Endometrial microvascular endothelial cells (primary cell): ENCODE measurements around the gene HLX. TPM values are rescaled to one million over a fixed set of nuclear protein-coding genes. Genes with fewer than 3 reads are reported as not detected.

Experiments
- in situ Hi-C: cut with HindIII; loops from 2 replicates; pipeline ENCODE4 v1.10.0; 2017; ENCODE audit warnings: low sequenced_read_pairs, low pct_unique_long_range_greater_than_20kb; ENCODE audit errors: inconsistent ontology term
- total RNA-seq: library from RNA; depleted of rRNA; stranded (reverse); fragments of >200 nt; gene quantifications from one replicate; pipeline ENCODE4 v1.2.3, GENCODE V29; 2015; ENCODE audit errors: inconsistent ontology term

Gene HLX
- total RNA-seq, 1 donor from 2014 or later: 16.1 TPM

GRCh38 chr1:220879509-220880361 is 492 bp downstream of the HLX start:
- in situ Hi-C loops: loop anchor here (25.0 kb wide), 2 partner anchors 558 to 958 kb away; no protein-coding TSS in a partner anchor

- in situ Hi-C loops: loop anchor here (25.0 kb wide), 2 partner anchors 557 to 957 kb away; no protein-coding TSS in a partner anchor
Observed at GRCh38 chr1:220880362-220880670, 1.1 kb downstream of the HLX start.

- in situ Hi-C loops: loop anchor here (25.0 kb wide), 2 partner anchors 556 to 956 kb away; no protein-coding TSS in a partner anchor
Observed at GRCh38 chr1:220880726-220881506, 1.7 kb downstream of the HLX start.

- in situ Hi-C loops: loop anchor here (25.0 kb wide), 2 partner anchors 555 to 955 kb away; no protein-coding TSS in a partner anchor
Observed at GRCh38 chr1:220882061-220882891, 3.0 kb downstream of the HLX start.

- in situ Hi-C loops: loop anchor here (25.0 kb wide), 2 partner anchors 553 to 953 kb away; no protein-coding TSS in a partner anchor
Observed at GRCh38 chr1:220884109-220884980, 5.1 kb downstream of the HLX start.

GRCh38 chr1:220884981-220885918 is 6.0 kb downstream of the HLX start:
- in situ Hi-C loops: loop anchor here (5.0 to 25.0 kb wide), 3 partner anchors 53 to 952 kb away; no protein-coding TSS in a partner anchor

DNA sequence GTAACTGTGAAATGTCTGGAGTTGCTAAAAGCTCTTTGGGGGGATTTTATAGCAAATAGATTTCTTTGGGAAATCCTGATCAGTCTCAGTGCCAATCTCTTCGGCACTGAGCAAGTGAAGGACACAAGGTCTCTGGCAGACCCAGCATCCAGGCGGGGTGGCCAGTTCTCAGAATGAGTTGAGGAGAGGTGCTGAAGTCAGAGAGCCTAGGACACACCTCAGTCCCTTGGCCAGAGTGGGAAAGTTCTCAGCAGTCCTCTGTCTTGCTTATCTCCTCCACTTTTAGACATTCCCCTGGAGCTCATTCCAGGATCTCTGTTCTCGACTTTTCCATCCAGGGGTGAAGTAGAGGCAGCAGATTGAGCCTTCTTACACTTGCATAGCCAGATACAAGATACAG is 6.7 kb downstream of the HLX start:
- in situ Hi-C loops: loop anchor here (5.0 to 25.0 kb wide), 3 partner anchors 54 to 951 kb away; no protein-coding TSS in a partner anchor

DNA sequence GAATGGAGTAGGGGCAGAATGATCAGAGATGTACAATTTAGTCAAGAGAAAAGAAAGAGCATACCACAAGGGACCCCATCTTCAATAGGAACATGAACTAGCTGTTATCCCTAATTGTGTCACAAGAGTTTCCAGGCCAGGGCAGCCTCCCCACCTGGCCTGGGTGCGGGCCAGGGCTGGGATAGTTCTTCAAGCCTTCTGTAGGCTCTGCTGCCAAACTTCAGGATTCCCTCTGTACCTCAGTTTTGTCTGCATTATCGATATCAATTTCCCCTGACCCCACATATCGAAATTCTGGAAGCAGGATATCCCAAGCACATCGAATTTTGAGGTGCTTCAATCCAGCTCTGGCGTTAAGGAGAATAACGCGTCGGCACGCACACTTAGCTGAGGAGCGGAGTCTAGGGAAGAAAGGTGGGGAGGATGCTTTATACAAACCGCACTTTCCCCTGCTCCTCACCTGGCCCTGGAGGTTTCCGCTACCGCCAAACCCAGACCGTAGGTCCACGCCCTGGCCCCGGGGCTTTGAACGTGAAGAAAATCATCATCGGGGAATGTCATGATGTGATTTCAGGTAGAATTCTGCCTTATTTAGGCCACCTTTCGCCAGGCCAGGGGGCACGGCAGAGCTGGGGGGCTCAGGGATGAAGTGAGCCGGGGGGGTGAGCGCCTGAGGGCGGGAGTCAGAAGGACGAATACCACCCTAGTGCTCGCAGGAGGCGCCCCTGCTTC is 7.4 kb downstream of the HLX start:
- in situ Hi-C loops: loop anchor here (5.0 to 25.0 kb wide), 3 partner anchors 54 to 951 kb away; no protein-coding TSS in a partner anchor

DNA sequence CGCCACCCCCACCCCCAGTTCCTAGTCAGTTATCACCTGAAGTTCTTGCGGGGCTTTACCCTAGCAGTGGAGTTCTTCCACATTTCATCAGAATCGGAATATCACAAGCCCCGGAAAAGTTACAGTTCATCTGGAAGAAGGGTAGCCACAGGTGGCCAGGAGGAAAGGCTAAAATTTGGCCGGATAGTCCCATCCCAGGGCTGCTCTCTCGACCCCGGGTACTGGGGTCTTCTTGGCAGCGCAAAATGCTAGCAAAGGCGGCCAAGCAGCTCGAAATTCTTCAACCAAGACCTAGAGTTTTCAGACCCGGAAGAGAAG is 7.9 kb downstream of the HLX start:
- in situ Hi-C loops: loop anchor here (5.0 to 25.0 kb wide), 3 partner anchors 55 to 950 kb away; no protein-coding TSS in a partner anchor

GRCh38 chr1:220887520-220888416 is 8.5 kb downstream of the HLX start:
- in situ Hi-C loops: loop anchor here (5.0 to 25.0 kb wide), 3 partner anchors 55 to 950 kb away; no protein-coding TSS in a partner anchor

- in situ Hi-C loops: loop anchor here (5.0 to 25.0 kb wide), 3 partner anchors 56 to 949 kb away; no protein-coding TSS in a partner anchor
Observed at GRCh38 chr1:220888417-220888986, 9.3 kb downstream of the HLX start.

GRCh38 chr1:220889333-220889732 is 10.1 kb downstream of the HLX start:
- in situ Hi-C loops: loop anchor here (5.0 to 25.0 kb wide), 3 partner anchors 57 to 948 kb away; no protein-coding TSS in a partner anchor

GRCh38 chr1:220889848-220890287 is 10.6 kb downstream of the HLX start:
- in situ Hi-C loops: loop anchor here (5.0 to 25.0 kb wide), 3 partner anchors 58 to 947 kb away; no protein-coding TSS in a partner anchor

- in situ Hi-C loops: loop anchor here (25.0 kb wide), 2 partner anchors 547 to 947 kb away; no protein-coding TSS in a partner anchor
Observed at GRCh38 chr1:220890602-220891001, 11.4 kb downstream of the HLX start.
